Measurements from ENCODE around the gene SRPK3. TPM values are rescaled to one million over a fixed set of nuclear protein-coding genes. Genes with fewer than 3 reads are reported as not detected.

The SRPK3 gene, protein sequence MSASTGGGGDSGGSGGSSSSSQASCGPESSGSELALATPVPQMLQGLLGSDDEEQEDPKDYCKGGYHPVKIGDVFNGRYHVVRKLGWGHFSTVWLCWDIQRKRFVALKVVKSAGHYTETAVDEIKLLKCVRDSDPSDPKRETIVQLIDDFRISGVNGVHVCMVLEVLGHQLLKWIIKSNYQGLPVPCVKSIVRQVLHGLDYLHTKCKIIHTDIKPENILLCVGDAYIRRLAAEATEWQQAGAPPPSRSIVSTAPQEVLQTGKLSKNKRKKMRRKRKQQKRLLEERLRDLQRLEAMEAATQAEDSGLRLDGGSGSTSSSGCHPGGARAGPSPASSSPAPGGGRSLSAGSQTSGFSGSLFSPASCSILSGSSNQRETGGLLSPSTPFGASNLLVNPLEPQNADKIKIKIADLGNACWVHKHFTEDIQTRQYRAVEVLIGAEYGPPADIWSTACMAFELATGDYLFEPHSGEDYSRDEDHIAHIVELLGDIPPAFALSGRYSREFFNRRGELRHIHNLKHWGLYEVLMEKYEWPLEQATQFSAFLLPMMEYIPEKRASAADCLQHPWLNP
- 52.8 TPM for total RNA-seq
- long read RNA-seq, transcript SRPK3-203 (15 exons, 1,753 nt): major isoform, 30 of 101 reads
- long read RNA-seq, transcript SRPK3-202 (15 exons, 1,958 nt): minor isoform, 8 of 101 reads
- long read RNA-seq, partial matches to known transcripts: 40 of 101 reads
- long read RNA-seq, other reads (novel, unspliced or antisense): 19 of 101 reads

- H3K4me1 ChIP-seq: peaks cover 27% of the 10 kb centered on the region
- intact Hi-C loops (cut with micrococcal nuclease): no loop called here
- H3K9me3 ChIP-seq (replicated peaks): no peaks in the 10 kb centered on the region
- TF ChIP-seq, protein P1, sequence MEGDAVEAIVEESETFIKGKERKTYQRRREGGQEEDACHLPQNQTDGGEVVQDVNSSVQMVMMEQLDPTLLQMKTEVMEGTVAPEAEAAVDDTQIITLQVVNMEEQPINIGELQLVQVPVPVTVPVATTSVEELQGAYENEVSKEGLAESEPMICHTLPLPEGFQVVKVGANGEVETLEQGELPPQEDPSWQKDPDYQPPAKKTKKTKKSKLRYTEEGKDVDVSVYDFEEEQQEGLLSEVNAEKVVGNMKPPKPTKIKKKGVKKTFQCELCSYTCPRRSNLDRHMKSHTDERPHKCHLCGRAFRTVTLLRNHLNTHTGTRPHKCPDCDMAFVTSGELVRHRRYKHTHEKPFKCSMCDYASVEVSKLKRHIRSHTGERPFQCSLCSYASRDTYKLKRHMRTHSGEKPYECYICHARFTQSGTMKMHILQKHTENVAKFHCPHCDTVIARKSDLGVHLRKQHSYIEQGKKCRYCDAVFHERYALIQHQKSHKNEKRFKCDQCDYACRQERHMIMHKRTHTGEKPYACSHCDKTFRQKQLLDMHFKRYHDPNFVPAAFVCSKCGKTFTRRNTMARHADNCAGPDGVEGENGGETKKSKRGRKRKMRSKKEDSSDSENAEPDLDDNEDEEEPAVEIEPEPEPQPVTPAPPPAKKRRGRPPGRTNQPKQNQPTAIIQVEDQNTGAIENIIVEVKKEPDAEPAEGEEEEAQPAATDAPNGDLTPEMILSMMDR (IDR thresholded peaks at IDR 0.05; ENCODE audit: borderline replicate concordance): no peak
- peak within 1 kb of the TSS; percentile 85 for H3K27ac ChIP-seq (replicated peaks)
- no peaks in the 10 kb centered on the region for H3K27me3 ChIP-seq (ENCODE audit: low read depth)
- H3K36me3 ChIP-seq: peaks cover 8% of the 10 kb centered on the region
- peak within 1 kb of the TSS; percentile 59 for H3K4me3 ChIP-seq
- peak; percentile 33 for DNase-seq
Measured at GRCh38 chrX:153780678-153781427, at the start of gene SRPK3. TSS of gene SRPK3 (plus strand) at chrX:153781041. CDS start at chrX:153781087, 46 bp downstream.

DNA sequence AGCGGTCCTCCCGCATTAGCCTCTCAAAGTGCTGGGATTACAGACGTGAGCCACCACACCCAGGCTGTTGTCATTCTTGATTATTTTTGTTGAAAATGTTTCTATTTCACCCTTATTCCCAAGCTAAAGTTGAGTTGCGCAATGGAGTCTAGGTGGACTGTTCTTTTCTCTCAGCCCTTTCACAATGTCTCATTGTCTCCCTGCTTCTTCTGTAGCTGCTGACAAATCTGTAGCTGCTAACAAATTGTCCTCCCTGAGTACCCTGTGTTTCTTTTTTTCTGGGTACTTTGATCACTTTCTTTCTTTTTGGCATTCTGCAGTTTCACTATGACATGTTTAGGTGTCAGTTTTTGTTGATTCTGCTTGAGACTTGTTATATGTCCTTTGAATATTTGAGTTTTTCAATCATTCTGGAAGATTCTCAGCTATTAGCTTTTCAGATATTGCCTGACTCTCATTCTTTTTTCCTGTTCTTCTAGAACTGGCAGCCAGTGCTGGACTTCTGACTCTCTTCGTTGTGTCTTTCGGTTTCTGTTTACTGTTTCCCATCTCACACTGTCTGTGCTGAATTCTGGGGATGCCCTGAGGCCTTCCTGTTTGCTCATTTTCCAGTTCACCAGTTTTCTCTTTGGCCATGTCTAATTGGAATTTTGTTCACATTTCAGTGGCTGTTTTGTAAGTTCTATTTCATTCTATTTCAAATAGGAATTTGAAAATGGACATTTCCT is 49.6 kb upstream of the SRPK3 start:
- intact Hi-C loops (cut with micrococcal nuclease): no loop called here
- no peak for DNase-seq
- Histone ChIP-seq H3K4me3 (no peak overlapping the region), H3K27me3 (ENCODE audit: low read depth) (no peaks in the 10 kb centered on the region), H3K27ac (replicated peaks) (no peak overlapping the region), H3K9me3 (replicated peaks) (no peaks in the 10 kb centered on the region), H3K36me3 (peaks cover 18% of the 10 kb centered on the region), H3K4me1 (peaks cover 28% of the 10 kb centered on the region)
- TF ChIP-seq, protein P1 (IDR thresholded peaks at IDR 0.05; ENCODE audit: borderline replicate concordance): no peak

- TF ChIP-seq, protein P1 (IDR thresholded peaks at IDR 0.05; ENCODE audit: borderline replicate concordance): no peak
- Histone ChIP-seq H3K36me3 (peaks cover 23% of the 10 kb centered on the region), H3K9me3 (replicated peaks) (no peaks in the 10 kb centered on the region), H3K27me3 (ENCODE audit: low read depth) (no peaks in the 10 kb centered on the region), H3K4me3 (no peak overlapping the region), H3K27ac (replicated peaks) (no peak overlapping the region), H3K4me1 (peaks cover 22% of the 10 kb centered on the region)
- intact Hi-C loops (cut with micrococcal nuclease): no loop called here
- no peak for DNase-seq
Measured at GRCh38 chrX:153731845-153732215, 49.0 kb upstream of the SRPK3 start.

- Histone ChIP-seq H3K4me1 (peaks cover 17% of the 10 kb centered on the region), H3K4me3 (no peak overlapping the region), H3K27me3 (ENCODE audit: low read depth) (no peaks in the 10 kb centered on the region), H3K9me3 (replicated peaks) (no peaks in the 10 kb centered on the region), H3K36me3 (peaks cover 28% of the 10 kb centered on the region), H3K27ac (replicated peaks) (no peak overlapping the region)
- intact Hi-C loops (cut with micrococcal nuclease): no loop called here
- no peak for DNase-seq
- TF ChIP-seq, protein P1 (IDR thresholded peaks at IDR 0.05; ENCODE audit: borderline replicate concordance): no peak
Measured at GRCh38 chrX:153732401-153732800, 48.4 kb upstream of the SRPK3 start.

Measured in left ventricle myocardium inferior (tissue), 1 donor.